ENCODE measurements around the gene UHRF1.

DNA sequence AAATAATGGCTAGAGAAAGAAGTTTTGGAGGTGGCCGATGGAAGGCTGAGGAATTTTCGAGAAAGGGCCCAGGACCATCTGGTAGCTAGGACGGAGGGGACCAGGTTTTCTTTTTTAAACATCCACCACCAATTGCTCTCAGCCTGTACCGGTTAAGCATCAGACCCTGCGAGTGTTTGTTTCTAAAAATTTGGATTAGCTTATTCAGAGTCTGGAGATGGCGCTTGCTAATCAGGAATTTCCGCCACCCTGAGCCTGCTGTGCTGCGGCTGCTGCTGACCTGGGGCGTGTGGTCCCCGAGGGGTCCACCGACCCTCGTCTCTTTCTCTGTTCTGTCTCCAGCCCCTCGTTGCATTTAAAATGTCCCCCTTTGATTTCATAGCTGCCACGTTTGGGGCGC, 2.0 kb downstream of the UHRF1 start:
- TF ChIP-seq, protein P1, sequence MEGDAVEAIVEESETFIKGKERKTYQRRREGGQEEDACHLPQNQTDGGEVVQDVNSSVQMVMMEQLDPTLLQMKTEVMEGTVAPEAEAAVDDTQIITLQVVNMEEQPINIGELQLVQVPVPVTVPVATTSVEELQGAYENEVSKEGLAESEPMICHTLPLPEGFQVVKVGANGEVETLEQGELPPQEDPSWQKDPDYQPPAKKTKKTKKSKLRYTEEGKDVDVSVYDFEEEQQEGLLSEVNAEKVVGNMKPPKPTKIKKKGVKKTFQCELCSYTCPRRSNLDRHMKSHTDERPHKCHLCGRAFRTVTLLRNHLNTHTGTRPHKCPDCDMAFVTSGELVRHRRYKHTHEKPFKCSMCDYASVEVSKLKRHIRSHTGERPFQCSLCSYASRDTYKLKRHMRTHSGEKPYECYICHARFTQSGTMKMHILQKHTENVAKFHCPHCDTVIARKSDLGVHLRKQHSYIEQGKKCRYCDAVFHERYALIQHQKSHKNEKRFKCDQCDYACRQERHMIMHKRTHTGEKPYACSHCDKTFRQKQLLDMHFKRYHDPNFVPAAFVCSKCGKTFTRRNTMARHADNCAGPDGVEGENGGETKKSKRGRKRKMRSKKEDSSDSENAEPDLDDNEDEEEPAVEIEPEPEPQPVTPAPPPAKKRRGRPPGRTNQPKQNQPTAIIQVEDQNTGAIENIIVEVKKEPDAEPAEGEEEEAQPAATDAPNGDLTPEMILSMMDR (IDR thresholded peaks at IDR 0.05), result no peak
- TF ChIP-seq POLR2A (IDR thresholded peaks at IDR 0.05), result no peak
